NK-92 treated with Interleukin-12 subunit alpha and Interleukin-12 subunit beta, amount 100 ng/mL, for 24 hours (cell line): ENCODE data around the gene XDH.

Experiments used
- DNase-seq: peaks from one replicate; lab custom pipeline; 2025; lab: John Stamatoyannopoulos, UW

Gene XDH

DNA sequence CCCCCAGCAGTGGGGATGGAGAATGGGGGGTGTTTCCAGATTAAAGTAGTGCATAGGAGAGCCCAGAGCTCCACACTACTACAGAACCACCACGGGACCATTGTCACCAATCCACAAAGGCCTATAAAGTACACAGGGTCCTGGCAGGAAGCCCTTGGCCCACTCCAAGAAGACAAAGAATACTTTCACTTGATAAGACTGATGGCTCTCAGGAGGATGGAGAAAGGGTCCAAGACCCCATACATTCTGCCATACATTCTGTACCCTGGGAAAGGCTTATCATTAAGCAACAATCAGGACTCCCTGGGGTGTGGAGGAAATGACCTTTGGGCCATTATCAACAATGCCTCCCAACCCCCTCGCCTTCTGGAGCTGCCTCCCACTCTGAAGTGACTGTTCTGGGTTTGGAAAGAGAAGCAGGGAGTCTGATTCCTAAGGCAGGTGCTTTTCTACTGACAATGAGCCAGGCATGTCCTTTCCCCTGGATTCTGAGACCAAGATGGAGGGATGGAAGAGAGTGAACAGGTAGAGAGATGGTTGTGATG is 85.4 kb downstream of the XDH start:
- no peak for DNase-seq

DNA sequence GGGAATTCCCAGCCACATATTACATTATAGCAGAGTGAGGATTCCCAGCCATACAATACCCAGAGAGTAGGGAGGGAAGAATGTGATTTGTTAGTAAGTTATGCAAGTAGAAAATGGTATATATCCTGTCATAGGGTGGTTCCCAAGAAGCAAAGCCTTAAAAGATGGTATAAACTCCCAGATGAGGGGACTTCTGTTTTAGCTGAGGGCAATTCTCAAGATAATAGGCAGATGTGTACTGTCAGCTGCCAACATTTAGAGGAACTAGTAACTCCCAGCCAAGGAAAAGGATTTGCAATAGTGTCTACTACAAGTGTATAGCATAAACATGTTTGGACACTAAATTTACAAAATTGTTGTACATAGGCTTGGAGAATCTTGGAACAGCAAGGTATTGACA is 86.5 kb downstream of the XDH start:
- DNase-seq, result no peak

DNA sequence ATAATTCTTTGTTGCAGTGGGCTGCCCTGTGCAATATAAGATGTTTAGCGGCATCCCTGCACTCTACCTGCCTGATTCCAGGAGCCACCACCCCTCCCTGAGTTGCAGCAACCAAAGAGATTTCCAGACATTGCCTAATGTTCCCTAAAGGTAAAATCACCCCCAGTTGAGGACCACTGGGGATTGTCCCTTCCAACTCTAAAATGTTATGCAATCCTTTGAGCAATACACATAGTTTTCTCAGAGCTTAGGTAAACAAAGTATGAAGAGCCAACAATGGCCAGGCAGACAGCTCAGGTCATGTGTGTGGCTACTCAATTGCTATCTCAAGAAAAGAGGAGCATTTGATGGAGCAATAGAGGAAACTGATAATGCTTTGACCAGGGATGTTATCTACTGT is 87.0 kb downstream of the XDH start:
- no peak for DNase-seq

DNA sequence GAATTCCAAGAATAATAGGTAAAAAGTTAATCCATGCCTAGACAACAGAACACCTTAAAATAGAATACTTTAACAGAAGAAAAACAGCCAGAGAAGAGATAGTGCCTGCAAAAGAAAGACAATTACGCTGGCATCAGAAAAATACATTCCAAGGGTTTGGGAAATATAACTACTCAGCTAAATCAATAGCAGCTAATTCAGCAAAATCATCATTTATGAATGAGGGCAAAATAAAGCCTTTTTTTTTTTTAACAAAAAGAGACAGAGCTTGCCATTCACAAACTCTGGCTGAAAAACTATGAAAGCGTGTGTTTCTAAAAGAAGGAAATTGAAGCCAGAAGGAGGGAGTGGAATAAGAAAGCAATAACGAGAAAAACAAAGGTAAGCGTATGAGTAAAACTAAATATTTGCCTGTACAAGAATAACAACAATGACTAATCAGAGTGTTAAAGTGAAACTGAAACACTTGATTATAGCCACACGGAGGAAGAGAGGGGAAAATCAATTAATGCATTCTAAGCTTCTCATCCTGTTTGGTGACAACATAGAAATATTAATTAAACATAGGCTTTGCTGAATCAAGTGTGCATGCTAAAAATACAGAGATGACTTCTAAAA is 90.4 kb downstream of the XDH start:
- DNase-seq, result no peak

DNA sequence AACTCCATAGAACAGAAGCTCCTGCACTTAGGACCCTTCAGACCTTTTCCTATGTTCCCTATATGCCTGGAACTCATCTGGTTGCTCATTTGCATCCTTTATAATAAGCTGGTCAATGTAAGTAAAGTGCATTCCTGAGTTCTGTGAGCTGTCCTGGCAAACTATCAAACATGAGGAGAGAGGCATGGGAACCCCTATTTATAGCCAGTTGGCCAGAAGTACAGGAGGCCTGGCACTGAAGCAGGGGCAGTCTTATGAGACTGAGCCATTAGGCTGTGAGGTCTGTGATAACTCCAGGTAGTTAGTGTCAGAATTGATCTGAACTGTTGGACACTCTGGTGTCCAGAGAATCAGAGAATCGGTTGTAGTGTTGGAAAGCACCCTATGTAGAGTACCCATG is 92.2 kb downstream of the XDH start:
- DNase-seq, result no peak

DNA sequence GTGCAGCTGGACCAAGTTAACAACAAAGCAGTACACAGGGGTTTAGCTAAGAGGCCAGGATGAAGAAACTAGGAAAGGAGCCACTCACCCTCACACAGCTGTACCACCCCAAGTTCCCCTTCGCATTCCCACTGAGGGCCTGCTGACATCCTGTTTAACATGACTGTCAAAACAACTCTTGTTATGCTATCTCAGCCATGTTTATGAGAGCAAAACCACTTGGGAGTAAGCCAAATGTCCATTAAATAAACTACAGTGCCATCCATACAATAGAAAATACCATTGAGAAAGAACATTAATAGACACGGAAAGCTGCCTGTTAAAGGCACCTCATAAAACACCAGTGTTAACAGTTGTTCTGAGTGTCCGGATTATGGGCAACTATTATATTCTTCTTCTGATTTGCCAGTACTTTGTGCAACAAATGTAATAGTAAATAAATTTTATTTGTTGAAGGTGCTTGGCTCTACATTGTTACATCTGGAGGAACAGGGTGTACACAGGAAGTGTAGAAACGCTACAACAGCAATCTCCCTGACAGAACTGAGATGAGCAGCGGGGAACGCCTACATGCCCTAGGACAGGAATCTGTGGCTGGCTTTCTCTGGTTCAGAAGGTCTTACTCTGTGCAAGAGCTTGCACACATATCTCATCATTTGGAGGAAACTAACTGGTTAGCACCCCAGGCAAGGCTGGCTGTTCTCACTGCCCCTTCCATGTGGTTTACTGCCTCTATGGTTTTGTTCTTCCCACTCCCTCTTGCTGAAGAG is 95.0 kb downstream of the XDH start:
- DNase-seq, result no peak

DNA sequence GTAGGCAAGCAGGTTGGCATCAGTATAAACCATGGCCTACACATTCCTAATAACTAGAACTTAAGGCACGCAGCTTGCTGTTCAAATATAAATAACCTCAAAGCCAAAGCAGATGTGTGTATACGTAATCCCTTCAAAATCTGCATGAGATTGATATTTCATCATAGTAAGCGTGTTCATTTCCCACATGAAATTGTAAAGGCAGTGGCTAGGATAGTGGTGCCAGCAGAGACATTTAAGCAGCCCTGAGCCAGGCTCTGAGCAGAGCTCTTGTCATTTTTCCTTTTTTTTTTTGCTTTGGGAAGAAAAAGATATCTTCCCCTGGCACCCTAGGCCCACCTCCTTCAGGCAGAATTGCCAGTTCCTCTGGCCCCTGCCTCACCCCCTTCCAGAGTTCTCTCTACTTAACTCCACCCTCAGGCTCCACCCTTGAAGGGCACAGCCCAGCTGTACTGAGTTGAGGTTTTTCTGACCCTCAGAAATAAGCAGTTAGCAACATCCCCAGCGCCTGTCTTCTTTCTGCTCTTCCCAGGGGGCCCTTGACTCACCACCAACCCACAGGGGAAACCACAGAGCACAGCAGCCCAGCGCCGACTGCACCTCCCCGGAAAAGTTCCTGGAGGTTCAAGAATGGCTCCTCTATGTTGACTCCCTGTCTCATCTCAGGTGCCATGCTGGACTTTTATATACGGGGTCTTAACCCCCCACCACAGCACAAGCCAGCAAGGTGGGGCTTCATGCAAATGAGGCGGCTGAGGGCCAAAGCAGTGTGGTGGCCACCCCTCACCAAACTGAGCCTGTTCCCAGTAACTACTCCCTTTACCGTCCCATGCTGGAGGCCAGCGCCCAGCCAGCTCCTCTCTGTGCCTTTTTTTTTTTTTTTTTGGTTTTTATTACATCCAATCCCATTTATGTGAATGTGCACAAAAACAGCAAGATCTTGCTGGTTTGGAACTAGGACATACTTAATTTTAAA is 95.9 kb downstream of the XDH start:
- peak; percentile 8 for DNase-seq

DNA sequence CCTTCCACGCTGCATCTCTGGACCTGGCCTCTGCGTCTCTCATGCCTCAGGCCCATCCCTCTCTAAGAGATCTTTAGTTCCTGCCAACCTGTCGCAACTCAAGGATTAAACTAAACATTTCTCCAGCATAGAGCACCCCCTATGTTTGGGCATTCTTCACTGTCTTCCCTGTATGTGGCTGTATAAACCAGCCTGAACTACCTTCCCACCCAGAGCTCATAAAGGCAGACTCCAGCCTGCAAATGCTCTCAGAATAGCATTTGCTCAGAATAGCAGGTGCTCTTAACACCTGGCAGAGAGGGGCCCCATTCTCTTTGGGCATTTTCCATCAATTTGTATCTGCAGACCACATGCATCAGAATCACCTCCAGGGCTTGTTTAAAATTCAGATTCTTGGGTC is 97.1 kb downstream of the XDH start:
- DNase-seq, result no peak

DNA sequence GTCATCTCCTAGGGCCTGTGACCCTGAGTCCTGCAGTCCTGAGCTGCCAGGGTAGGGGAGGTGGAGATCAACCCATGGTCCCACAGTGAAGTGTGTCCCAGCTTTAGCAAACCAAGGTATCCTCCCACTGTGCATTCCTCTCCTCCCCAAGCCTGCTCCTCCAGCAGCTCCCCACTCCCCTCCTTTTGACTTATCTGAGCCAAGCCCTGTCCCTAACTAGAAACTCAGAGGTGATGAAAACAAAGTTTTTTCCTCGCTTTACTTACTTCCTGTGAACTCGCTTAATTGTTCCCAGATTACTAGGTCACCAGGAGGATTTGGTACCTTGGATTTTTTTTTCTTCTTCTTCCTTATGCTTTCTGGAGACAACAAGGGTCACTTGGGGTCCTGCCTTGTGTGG is 99.8 kb downstream of the XDH start:
- no peak for DNase-seq

DNA sequence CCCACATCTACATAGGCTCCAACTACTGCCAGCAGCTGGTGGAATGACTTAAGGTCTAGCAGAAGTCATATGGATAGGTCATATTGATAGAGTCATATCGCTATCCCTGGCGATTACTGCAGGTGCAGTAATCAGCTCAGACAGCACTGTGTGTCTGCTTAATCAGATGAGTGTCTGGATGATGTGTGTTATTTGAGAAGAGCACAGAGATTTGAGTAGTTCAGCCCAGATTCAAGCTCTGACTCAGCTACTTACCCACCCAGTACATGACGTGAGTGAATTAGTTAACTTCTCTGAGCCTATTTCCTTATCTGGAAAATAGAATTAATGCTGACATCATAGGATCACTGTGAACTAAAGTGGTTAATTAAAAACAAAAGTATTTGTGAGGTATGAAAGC is 101.6 kb downstream of the XDH start:
- DNase-seq, result no peak

DNA sequence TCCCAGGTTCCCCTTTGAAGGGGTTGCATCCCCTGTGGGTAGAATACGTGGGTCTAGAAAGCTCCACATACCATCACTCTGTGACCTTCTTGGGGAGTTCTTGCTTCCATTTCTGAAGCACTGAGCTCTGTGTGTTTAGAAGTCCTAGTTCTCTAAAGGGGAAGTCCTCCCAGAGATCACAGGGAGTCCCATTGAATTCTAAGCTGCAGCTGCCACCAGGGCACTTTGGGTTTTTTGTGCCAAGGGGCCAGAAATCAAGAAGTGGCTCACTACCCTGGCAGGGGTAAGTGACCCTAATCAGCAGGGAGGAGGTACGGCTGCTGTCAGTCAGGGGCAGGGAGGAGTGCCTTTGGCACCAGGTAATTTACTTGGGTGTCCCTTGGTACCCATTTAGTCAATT is 109.7 kb downstream of the XDH start:
- no peak for DNase-seq

DNA sequence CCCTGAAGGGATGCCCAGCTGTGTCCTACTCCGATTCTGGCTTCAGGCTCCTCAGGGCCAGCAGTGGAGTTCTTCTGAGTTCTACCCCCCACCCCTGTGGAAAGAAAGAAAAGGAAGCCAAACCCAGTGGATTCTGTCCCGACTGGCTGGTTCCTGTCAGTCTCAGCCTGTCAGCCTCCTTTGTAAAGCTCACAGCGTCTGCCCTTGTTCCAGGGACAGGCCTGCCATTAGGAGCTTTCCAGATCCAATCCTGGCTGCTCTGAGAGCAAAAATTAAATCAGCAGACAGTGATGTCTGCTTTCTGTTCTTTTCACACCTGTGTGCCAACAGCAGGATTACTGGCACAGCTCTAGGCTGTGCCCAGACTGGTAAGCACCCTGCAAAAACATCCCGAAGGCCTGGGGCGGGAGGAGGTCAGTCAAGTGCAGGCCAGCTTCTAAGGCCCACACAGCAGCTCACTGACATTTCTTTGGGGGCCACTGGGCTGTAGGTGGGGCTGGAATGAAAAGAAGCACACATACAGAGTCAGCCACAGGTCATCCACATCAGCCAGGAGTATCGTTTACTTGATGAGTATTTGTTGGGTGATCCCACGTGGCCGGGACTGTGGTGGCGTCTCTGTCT is 111.5 kb downstream of the XDH start:
- DNase-seq, result no peak

DNA sequence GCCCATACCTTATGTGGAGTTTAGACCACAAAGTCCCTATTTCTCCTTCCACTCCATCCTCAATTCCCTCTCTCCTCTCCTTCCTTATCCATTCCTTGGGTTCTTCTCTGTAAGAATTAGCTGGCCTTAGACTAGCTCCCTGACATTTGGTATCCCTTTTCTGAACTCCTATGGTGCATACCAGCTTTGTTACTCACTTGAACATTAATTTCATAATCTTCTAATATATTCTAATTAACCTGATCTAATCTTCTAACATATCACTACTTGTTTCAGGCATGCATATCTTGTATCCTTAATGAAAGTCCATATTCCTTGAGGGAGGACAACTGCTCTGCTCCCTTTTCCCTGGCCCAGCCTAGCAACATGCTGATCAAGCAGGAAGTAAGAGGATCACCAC is 114.2 kb downstream of the XDH start:
- DNase-seq, result no peak

DNA sequence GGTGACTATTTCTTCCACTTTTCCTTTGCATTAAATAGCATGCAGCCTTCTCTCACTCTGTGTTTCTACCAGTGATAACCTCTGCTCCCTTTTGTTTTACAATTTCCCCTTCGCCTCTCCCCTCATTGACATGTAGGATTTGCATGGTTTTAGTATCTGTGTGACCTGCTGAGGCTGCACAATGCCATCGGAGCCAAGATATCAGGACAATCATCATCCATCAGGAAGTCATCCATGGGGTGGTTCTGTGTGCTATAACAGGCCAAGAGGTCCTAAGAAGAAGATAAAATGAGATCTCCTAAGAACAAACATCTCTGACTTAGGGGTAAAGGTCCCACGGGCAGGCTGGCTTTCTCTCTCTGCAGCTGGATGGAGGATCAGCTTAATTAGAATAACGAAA is 115.0 kb downstream of the XDH start:
- DNase-seq, result no peak

DNA sequence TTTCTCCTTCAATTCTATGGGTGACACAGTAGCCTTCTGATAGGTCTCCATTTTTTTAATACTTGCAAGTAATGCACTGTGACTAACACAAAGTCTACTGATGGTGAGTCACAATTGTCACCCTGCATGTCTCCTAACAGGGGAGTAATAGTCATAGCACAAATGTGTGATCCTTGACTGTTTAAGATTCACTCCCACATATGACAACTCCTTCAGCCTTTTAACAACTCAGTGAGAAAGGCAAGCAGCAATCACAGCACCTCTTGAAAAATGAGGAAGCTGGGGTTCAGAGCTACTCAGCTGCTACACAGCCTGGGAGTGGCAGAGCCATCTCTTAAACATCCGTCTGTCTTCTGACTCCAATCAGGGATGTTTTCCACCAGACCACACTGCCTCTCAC is 116.8 kb downstream of the XDH start:
- DNase-seq, result no peak

DNA sequence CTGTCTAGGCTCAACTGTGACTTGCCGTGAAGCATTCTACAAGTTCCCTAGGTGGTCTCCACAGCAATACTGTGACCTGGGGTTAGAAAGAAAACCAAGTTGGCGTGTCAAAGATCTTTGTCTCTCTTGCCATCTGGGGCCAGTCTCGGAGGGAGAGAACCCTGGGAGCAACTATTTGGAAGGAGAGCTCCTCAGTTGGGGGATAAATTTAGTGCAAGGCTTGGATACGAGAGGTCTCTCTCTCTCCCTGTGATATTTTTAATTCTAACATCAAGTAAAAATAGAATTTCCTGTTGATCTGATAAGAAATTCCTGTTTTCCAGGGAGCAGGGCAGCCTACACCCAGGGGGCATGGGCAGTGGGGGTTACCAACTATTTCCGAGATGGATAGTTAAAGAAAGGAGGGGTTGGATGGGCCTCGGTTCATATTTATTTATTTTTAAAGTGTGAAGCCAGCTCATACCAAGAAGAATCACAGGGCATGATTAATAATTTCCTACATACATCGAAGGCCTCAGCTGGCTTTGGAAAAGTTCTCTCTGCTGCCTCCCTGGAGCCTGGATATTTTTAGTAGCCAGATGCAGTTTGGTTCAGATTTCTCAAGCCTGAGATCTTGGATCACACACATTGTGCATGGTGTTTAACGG is 117.8 kb downstream of the XDH start:
- no peak for DNase-seq

DNA sequence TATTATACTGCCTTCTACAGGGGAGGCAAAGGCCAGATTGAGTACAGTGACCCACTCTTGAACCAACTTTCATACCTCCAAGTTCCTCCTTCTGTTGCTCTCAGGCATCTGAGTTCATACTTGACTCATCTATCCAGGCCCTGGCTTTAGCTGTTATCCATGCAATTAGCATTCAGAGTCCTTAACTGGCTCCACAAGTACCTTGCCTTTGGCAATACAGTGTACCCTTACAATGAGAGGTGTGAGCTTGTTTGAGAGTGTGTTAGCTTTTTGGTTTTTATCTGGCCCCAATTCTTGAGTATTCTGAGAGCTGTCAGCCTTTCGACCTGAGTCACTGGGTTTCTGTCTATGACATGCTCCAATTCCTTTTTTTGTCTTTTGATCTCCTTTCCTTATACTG is 120.3 kb downstream of the XDH start:
- no peak for DNase-seq

DNA sequence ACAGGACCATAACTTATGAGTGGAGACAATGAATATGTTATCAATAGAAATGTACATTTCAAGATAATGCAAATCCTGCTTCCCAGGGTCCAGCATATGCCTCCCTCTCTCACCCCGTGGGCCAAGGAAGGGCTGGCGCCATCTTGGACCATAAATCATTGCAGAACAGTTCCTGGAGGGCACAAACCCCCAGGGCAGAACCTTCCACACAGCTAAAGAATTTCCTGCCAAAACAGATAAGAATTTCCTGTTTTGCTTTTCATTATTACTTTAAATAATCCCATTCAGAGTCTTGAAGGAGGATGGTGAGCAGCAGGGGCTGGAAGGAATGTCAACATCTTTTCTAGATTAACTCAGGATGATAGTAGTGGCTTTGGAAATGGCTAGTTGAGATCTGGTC is 126.9 kb downstream of the XDH start:
- DNase-seq, result no peak

DNA sequence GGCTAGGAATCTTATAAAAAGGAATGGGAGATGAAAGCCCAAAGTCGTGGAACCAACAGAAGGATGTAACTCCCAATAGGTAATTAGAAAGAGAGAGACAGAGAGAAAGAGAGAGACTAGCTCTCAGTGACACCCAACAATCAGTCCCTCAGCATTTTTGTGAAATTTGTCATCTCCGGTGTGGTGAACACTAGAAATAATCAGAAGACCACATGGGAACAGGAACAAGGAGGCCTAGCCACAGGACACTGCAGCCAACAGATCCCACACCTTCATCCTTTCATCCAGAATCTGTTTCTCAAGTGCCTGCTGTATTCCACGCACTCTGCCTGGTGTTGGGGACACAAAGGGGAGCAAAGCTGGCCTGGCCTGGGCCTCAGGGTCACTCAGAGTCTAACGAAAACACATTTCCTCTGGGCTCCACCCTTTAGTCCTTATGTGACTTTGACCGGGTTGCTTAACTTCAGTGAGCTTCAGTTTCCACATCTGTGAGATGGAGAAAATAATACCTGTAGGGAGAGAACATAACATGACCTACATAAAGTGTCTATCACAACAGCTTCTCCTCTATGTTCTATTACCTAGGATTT is 127.5 kb downstream of the XDH start:
- DNase-seq, result no peak

DNA sequence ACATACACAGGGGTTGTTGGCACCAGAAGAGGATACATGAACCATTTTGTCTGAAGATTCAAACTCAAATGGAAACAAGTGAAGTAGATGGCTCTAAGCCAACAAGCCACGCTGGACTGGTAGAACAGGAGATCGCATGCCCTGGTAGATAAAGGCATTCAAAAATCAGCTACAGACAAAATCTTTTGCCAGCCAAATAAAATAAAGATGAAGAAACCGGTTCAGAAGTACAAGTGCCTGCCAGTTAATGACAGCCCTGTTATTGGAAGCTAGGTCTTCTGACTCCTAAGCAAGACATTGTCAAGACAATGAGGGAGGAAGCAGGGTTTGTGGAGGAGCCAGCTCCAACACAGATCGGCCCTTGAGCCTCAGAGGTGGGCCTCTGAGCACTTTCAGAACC is 128.3 kb downstream of the XDH start:
- DNase-seq, result no peak
